HG03565 (cell line): ENCODE data around the gene NCK1.
"Not testable (repeated sequence)": the region's sequence is repeated elsewhere in the genome, so short reads cannot be mapped to it uniquely, and the experiment has no call there.

Source experiments
- ATAC-seq: cut with Tn5 transposase; IDR thresholded peaks from one replicate; pipeline ENCODE4 v1.9.1; 2021; ENCODE audit warnings: mild to moderate bottlenecking, moderate library complexity; ENCODE audit not compliant: unreplicated experiment

The NCK1 gene

DNA sequence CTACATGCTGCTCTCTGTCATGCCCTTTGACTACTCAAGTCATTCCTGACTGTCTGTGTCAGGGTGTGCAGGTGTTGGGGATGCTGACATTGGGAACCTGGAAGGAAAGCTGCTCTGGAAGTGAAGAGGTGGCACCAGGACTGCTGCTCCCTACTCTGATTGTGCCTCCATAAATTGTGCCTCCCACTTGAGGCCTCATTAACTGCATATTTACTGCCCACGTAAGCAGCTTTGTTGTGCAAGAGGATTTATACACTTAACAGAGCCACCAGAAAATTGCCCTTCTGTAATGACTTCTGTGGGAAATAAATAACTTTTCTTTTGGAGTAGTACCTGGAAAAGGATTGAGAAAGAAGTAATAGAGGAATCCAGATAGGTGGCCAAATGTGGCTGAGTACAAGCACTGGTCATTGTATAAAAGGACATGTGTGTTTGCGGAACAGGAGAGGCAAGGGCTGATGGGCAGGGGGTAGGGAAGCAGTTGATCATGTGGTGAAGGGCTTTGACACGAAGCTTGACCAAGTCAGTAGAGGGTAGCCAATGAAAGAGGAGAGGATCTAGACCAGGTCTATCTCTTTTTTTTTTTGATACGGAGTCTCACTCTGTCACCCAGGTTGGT is 120.6 kb downstream of the NCK1 start:
- no peak for ATAC-seq

DNA sequence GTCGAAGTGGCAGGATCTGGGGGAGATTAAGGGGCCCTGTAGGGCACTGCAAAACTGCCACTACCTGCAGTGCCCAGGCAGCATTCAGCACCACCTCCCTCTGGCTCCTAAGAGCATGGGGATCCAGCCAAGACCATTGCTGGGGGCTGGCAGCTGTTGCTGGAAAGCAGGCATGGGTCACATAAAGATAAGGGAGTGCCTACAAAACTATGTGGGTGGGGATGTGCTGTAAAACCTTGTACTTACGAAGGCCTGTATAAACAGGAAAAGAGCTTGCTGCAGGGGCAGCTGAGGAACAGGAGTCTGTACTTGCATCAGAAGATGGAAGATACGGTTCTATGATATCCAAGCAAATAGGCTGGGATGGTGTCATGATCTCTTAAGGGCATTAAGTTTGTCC is 122.8 kb downstream of the NCK1 start:
- no peak for ATAC-seq

DNA sequence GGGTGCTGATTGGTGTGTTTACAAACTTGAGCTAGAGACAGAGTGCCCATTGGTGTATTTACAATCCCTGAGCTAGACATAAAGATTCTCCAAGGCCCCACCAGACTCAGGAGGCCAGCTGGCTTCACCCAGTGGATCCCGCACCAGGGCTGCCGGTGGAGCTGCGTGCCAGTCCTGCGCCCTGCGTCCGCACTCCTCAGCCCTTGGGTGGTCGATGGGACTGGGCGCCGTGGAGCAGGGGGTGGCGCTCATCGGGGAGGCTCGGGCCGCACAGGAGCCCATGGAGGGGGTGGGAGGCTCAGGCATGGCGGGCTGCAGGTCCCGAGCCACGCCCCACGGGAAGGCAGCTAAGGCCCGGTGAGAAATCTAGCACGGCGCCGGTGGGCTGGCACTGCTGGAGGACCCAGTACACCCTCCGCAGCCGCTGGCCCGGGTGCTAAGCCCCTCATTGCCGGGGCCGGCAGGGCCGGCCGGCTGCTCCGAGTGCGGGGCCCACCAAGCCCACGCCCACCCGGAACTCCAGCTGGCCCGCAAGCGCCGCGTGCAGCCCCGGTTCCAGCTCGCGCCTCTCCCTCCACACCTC is 125.5 kb downstream of the NCK1 start:
- not testable (repeated sequence) for ATAC-seq

DNA sequence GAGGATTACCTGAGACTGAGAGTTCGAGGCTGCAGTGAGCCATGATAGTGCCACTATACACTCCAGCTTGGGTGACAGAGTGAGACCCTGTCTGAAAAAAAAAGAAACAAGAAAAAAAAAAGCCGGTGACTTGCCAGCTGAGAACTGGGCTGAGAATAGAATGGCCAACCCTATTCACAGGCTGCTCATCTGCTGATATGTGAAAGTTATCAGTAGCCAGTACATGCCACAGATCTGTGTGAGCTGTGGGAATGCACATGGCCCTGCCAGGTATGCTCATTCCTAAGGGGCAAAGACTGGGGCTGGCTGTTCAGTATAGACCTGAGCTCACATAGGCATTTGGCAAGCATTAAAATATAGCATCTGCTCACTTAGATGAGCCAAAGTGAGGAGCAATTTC is 126.6 kb downstream of the NCK1 start:
- ATAC-seq, result no peak

DNA sequence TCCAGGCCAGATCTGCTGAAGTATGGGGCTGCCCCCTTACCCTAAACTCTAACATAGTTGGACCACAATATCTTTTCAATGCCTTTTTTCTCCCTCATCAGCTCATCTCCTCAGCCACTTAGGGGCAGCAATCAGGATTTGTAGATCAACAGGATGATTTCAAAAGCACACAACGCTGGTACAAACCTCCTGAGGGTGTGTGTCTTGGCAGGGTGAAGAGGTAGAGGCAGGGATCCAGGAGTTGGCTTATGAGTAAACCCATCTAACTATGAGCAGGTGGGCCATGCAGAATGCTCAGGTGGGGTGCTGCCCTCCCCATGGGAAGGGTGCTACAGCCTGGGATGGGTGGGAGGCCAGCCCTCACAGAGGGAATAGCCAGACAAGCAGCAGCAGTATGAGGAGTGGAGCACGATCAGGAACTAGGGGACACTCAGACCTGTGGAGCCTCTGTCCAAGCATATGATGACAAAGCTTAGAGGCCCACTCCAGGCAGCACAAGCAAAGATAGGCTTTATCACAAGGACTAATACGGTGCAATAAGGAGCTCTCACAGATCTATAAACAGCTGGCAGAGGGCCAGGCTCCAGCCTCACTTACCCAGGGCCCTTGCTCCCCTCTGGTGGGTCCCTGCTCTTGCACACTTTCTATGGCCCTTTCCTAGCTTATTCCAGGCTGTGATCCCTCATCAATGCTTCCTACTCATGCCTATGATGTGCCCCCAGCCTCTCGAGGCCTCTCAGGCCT is 127.9 kb downstream of the NCK1 start:
- ATAC-seq, result no peak

DNA sequence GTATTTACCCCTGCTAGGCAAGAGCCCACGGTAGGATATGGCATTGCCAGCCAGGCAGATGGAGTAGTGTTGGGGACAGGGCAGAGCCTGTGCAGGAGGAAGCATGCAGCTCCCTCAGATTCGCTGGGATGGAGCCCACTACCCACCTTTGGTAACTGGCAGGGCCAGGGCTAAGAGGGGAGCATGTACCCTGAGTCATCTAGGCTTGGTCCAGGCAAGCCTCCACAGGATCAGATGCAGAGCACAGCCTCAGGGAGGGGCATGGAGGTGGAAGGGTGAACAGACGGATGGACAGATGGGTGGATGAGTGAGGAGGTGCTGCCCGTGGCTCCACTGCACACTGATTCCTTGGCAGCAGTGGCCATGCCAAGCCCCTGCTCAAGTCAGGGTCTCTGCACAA is 128.8 kb downstream of the NCK1 start:
- no peak for ATAC-seq

DNA sequence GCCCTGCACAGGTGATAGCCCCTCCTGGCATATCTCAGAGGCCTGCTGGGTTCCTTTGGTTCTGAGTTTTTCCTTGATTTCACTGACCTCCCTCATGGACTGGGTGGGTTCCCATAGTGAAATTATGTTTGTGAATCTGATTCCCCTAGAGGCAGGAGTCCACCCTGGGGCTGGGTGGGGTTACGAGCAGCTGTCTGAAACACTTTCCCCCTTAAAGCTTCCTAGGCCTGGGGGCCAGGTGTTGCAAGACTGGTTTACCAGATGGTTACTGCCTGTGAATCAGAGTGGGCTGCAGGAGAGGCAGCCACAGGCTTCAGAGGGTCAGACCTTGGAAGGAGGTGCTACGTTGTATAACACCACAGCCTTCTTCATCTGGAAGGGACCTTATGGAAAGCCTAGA is 130.1 kb downstream of the NCK1 start:
- no peak for ATAC-seq

DNA sequence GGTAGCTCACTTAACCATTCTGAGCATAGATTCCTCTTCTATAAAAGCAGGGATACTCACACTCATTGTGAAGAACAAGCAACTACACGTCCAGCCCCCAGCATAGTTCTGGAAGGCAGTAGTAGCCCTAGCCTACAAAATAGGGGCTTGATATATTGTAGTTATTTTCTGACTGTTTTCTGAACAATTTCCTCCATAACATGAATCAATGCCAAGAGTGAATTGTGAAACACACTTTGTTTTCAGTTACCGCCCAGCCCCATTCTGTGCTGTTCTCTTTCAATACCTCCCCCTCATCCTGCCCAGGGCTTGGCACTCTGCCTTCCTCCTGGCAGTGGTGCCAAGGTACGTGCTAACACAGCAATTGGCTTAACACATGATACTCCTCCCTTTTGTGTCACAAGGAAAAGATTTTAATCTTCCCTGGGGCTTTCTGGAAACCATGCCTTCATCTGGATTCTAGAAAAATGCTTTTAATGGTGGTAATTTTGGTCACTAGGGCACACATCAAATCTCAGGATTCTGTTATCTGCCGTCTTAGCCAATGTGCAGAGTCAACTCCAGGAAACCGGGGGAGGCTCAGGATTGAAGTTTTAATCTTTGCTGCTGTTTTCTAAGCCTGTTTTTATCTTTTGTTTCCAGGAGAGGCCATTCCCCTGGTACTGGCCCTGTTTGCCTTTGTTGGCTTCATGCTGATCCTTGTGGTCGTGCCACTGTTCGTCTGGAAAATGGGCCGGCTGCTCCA is 132.9 kb downstream of the NCK1 start:
- no peak for ATAC-seq

DNA sequence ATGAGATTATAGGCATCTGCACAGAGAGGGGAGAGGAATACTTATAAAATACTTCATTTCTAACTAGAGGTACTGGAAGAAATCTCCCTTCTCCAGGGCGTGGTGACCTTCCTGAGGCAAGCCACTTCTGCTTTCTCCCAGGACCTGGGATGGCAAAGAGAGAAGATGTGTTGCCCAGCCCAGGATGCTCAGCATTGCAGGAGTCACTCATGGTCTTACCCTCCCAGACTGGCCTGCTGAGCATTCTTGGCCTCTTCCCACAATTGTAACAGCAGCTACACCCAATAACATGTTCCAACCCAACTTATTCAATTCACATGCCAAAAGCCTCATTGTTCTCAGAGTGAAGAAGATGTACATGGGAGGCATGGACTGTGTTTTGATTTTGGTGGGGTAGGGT is 133.6 kb downstream of the NCK1 start:
- no peak for ATAC-seq
